D721Med (cell line): ENCODE measurements around the gene BICD2.

Source experiments
- DNase-seq: peaks from one replicate; pipeline ENCODE4 v3.0.0; 2011; ENCODE audit warnings: low spot score; ENCODE audit not compliant: insufficient read length
- FAIRE-seq: peaks from 2 replicates; lab custom pipeline; 2011; peaks lifted over from hg19 to GRCh38; lab: Jason Lieb, UNC
- CTCF ChIP-seq: IDR thresholded peaks from 2 replicates; pipeline ENCODE4 v1.5.1; 2012; ENCODE audit warnings: mild to moderate bottlenecking, control low read depth; ENCODE audit not compliant: insufficient read depth; ENCODE audit errors: missing control alignments

Gene BICD2

GRCh38 chr9:92712767-92713166 lies 51.9 kb downstream of the BICD2 start:
- TF ChIP-seq CTCF = no peak
- DNase-seq (no peak), FAIRE-seq (no peak)

- DNase-seq (no peak), FAIRE-seq (no peak)
- no peak for TF ChIP-seq CTCF
Measured at GRCh38 chr9:92711844-92712243, 52.8 kb downstream of the BICD2 start.

- DNase-seq (no peak), FAIRE-seq (no peak)
- no peak for TF ChIP-seq CTCF
Measured at GRCh38 chr9:92711146-92711545, 53.5 kb downstream of the BICD2 start.

GRCh38 chr9:92710368-92710767 lies 54.3 kb downstream of the BICD2 start:
- no peak for FAIRE-seq
- no peak for TF ChIP-seq CTCF
- no peak for DNase-seq

GRCh38 chr9:92709954-92710353 lies 54.7 kb downstream of the BICD2 start:
- FAIRE-seq (no peak), DNase-seq (no peak)
- TF ChIP-seq CTCF = no peak

GRCh38 chr9:92709240-92709639 lies 55.4 kb downstream of the BICD2 start:
- DNase-seq (no peak), FAIRE-seq (no peak)
- TF ChIP-seq CTCF = no peak

- no peak for DNase-seq
- FAIRE-seq = no peak
- no peak for TF ChIP-seq CTCF
Measured at GRCh38 chr9:92707530-92707929, 57.1 kb downstream of the BICD2 start.
